AG09319 (cell line): ENCODE measurements around the gene ITSN1.
"Not testable (repeated sequence)": the region's sequence is repeated elsewhere in the genome, so short reads cannot be mapped to it uniquely, and the experiment has no call there.

Experiments
- DNase-seq: peaks from one replicate; pipeline ENCODE4 v3.0.0-alpha.2; 2010; ENCODE audit warnings: low read depth; ENCODE audit errors: extremely low read depth
- TF ChIP-seq, protein P1 (sequence below): IDR thresholded peaks from 2 replicates; pipeline ENCODE4 v1.5.1; 2011; ENCODE audit warnings: low read depth, mild to moderate bottlenecking, inconsistent platforms, low read length, moderate library complexity

The ITSN1 gene

DNA sequence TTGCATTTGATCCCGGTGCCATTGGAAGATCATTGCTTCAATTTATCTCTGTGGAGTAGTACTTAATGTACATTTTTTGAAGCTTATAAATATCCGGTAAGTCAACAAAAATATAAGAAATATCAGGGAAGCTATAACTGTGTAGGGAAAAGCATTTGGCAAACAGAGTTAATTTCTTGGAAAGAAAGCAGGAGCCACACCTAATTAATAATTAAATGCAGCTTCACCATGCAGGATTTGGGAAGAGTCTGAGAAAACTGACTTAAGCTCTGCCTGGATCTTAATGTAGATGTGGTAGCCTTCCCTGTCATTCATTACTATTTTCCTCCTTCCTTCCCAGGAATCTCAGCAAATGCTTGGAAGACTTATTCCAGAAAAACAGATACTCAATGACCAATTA lies 138.8 kb downstream of the ITSN1 start:
- TF ChIP-seq, protein P1, sequence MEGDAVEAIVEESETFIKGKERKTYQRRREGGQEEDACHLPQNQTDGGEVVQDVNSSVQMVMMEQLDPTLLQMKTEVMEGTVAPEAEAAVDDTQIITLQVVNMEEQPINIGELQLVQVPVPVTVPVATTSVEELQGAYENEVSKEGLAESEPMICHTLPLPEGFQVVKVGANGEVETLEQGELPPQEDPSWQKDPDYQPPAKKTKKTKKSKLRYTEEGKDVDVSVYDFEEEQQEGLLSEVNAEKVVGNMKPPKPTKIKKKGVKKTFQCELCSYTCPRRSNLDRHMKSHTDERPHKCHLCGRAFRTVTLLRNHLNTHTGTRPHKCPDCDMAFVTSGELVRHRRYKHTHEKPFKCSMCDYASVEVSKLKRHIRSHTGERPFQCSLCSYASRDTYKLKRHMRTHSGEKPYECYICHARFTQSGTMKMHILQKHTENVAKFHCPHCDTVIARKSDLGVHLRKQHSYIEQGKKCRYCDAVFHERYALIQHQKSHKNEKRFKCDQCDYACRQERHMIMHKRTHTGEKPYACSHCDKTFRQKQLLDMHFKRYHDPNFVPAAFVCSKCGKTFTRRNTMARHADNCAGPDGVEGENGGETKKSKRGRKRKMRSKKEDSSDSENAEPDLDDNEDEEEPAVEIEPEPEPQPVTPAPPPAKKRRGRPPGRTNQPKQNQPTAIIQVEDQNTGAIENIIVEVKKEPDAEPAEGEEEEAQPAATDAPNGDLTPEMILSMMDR: no peak
- no peak for DNase-seq

DNA sequence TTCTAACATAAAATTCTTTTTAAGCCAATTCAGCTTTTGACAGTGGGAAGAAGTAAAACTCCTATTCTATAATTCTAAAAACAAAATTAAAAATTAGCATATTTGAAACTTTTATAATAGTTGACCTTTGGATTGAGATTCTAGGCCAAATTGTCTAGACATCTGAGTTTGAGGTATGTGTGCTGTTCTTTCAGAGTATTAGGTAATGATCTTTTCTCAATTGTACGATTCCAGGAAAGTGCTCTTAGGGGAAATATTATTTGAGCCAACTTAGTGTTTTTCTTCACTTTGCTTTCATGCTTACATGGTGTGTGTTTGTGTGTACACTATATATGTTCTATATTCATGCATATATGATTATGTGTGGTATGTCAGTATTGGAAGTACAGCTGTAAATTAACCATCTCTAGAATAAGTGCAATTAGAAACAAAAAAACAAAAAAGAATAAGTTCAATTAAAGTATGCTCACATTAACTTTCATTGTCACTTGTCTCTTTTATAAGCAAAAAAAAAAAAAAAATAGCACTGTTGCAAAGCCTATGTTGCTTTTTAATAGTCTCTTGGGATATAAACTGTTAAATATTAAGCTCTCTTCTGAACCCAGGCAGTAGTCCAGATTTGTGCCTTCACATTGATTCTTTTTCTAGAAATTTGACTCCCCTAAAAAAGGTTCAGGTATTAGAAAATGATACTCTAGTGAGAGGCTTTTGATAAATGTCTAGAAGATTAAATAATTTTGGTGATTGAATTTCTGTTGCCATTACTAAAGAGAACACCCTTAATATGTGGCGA lies 141.1 kb downstream of the ITSN1 start:
- no peak for DNase-seq
- TF ChIP-seq, protein P1: no peak

DNA sequence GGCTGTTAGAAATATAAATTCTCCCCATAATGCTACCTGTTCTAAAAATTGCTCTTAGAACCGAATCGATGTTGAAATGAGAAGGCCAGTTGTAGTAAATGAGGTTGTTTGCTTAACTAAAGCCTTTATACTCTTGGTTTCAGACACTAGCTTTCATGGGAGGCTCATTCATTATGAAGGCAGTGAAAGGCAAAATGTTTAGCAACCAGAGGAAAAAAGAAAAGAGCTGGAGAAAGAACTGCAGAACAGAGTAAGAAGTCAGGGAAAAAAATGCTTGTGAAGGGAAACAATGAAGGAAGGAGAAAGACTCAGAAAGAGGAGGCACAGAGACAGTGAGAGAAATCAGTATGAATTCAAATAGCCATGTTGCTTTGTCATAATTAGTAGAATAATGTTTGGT lies 145.1 kb downstream of the ITSN1 start:
- TF ChIP-seq, protein P1: no peak

DNA sequence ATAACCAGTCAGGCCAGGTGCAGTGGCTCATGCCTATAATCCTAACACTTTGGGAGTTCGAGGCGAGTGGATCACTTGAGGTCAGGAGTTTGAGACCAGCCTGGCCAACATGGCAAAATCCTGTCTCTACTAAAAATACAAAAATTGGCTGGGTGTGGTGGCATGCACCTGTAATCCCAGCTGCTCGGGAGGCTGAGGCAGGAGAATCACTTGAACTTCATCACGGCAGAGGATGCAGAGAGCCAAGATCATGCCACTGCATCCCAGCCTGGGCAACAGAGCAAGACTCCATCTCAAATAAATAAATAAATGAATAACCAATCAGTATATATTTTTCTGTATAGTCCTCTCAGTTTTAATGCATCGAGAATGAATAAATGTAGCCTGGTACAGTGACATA lies 146.1 kb downstream of the ITSN1 start:
- not testable (repeated sequence) for DNase-seq

More for the DNA sequence above, 145.1 kb downstream of the ITSN1 start:
- no peak for DNase-seq

GRCh38 chr21:33789697-33790096 lies 147.4 kb downstream of the ITSN1 start:
- no peak for DNase-seq
- TF ChIP-seq, protein P1: no peak

DNA sequence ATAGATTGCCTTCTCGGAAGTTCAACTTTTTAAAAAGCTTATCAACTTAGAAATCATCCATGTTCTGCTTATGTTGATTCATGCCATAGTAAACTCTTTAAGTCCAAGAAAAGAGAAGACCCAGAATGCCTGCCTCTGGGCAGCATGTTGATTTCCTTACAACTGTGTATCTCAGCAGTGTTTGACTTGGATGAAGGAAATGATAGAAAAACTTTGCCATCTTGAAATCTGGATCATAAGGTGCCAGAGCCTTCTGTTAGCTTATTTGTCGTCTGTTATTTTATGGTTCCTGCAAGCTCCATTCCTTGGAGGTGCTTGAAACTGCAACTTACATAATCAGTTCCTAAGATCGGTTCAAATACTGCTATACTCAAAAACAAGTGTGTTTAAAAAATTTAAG lies 148.8 kb downstream of the ITSN1 start:
- no peak for DNase-seq
- TF ChIP-seq, protein P1: no peak

DNA sequence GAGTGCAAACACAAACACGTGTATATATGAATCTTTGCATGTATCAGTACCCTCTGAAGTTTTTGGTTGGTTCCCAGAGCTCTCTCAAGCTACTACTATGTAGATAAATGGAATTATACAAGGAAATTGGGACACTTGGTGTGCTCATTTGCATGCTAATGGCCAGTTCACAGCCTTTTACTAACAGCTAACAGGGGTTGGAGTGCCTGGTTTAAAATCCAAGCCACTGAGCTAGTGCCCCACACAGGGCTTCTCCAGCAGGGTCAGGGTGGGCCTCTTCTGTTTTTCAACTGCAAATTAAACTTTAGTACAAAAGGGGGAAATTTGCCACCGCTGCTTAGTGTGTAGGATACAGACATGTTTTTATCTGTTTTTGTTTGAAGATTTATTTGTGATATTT lies 152.3 kb downstream of the ITSN1 start:
- TF ChIP-seq, protein P1: no peak
- DNase-seq: no peak

GRCh38 chr21:33797565-33797964 lies 155.3 kb downstream of the ITSN1 start:
- DNase-seq: no peak
- TF ChIP-seq, protein P1: no peak
